AG09319 (cell line): ENCODE data around the gene TP53AIP1.

Experiments used
- DNase-seq: peaks from one replicate; pipeline ENCODE4 v3.0.0-alpha.2; 2010; ENCODE audit warnings: low read depth; ENCODE audit errors: extremely low read depth
- TF ChIP-seq, protein P1 (sequence below): IDR thresholded peaks from 2 replicates; pipeline ENCODE4 v1.5.1; 2011; ENCODE audit warnings: low read depth, mild to moderate bottlenecking, inconsistent platforms, low read length, moderate library complexity

The TP53AIP1 gene

DNA sequence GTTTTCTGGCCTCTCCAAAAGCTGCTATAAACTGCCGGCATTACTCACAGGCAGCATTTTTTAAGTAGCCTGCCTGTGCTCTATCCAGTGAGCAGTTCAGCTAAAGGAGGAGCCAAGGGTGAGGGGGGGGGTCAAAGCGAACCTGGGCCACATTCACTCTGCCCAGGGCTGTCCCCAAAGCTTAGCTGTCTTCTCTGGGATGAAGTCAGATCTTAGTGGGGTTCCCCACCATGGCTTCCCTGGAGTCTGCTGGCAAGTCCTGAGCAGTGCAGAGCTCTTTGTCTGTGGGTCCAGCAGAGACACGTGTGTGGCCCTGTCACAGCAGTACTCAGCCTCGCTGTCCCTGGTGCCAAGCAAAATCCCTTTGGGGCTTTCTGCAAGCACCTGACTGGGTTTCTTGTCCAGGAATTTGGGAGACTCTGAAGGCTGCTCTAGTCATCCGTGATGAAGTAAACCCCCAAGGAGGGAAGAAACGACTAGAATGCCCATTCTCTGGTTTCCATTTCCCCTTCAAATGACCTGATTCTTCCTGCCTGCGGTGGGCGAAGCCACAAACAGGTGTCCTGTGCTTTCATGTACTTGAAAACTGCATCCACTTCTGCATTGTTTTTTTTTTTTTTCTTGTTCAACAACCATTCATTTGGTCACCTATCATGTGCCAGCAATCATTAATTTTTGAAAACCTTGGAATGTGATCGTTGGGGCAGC, 48.9 kb downstream of the TP53AIP1 start:
- TF ChIP-seq, protein P1, sequence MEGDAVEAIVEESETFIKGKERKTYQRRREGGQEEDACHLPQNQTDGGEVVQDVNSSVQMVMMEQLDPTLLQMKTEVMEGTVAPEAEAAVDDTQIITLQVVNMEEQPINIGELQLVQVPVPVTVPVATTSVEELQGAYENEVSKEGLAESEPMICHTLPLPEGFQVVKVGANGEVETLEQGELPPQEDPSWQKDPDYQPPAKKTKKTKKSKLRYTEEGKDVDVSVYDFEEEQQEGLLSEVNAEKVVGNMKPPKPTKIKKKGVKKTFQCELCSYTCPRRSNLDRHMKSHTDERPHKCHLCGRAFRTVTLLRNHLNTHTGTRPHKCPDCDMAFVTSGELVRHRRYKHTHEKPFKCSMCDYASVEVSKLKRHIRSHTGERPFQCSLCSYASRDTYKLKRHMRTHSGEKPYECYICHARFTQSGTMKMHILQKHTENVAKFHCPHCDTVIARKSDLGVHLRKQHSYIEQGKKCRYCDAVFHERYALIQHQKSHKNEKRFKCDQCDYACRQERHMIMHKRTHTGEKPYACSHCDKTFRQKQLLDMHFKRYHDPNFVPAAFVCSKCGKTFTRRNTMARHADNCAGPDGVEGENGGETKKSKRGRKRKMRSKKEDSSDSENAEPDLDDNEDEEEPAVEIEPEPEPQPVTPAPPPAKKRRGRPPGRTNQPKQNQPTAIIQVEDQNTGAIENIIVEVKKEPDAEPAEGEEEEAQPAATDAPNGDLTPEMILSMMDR: no peak

DNA sequence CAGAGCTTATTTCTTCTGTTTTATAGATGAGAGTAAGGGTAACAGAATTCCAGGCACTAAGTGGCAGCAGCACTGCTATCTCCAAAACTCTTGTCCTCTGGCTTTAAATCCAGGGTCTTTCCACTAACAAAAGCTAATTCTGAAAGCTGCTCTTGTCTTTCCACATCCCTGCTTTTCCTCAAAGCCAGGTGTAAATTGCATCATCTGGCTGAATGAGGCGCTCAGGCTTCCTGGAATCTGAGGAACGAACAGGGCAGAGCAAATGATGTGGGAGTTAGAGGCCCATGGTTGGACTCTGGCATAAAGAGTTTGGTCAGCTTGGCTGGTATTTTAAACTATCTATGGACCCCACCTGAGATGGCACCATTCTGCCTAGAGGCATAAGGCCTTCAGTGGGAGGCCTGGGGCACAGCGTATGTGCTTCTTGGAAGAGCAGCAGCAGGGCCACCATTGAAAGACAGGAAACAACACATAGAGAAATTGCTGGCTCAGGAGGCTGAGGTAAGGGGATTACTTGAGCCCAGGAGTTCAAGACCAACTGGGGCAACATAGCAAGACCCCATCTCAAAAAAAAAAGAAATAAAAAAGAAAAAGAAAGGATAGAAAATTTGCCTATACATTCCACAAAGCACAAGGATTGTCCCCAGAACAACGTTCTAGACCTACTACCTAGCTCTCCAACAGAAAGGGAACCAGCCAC, 49.7 kb downstream of the TP53AIP1 start:
- no peak for DNase-seq
- TF ChIP-seq, protein P1: no peak

More for the DNA sequence above, 48.9 kb downstream of the TP53AIP1 start:
- DNase-seq: no peak

DNA sequence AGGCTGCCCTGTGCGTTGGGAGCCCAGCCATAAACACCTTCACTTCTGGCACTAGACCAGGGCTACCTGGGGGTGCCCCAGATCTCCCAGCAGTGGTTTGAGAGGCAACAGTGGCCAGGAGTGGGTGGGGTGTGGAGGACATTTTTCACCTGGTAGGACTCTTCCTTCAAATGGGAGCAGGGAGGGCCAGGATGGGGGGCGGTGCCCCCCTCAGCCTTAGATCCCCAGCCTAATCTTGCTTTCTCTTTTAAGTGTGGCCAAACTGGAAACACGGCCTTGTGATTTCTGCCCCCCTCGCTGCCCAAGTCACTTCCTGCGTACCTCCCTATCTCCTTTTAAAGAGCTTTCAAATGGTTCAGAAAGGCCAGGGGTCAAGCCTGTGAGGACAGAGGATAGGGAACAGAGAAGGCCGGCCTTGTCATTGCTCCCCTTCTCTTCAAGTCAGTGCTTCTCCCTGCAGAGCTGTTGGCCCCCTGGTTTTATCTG, 50.7 kb downstream of the TP53AIP1 start:
- no peak for DNase-seq
- TF ChIP-seq, protein P1: no peak

DNA sequence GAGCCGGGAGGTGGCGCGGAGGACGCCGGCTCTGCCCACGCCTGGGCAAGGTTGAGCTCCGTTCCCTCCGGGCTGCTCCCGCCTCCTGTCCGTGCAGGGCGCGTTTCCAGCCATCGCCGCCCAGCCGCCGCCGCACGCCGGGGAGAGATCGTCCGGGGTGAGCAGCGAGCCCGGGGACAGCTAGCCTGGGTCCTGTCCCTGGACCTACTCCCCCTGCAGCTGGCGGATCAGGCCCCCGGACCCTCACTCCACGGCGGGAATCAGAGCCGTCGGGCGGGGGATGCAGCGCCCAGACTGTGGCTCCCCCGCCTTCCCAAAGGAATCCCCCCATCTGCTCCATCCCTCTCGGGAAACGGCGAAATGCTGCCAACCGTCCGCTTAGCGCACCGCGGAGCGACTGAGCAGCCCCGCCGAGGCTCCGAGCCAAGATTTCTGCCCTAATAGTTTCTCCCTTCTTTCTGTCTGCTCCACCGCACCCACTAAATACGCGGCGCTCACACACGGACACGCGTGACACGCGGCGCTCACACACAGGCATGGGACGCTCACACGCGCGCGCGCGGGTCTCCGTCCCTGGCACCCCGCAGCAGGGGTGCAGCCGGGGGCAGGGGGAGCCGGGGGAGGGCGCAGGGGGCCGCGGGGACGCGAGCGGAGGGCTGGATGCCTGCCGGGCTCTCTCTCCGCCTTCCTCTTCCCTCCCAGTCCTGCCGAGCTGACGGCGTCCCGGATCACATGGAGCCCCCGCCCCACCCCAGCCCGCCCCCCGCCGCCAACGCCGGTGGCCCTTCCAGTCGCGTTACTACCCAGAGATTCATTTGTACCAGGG, 51.9 kb downstream of the TP53AIP1 start, which contains the start of gene KCNJ5:
KCNJ5 (plus strand) TSS at position 814 of the 826 bp plus-strand sequence. CDS start 19,918 bp downstream, outside the sequence.
- TF ChIP-seq, protein P1: no peak
- DNase-seq: no peak

DNA sequence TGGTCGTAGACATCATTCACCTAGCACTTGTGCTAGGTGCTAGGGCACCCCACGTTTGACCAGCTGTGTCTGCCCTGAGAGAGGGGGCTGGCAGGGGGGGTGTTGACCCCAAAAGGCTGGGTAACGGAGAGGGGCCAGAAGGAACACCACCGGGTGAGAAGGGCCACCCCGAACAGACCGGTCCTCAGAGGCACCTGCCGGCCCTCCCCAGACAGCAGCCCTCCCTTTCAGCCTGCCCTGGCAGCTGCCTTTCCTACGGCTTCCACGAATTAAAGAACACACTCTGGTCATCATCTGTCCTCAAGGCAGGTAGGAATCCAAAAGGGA, 52.5 kb downstream of the TP53AIP1 start:
- TF ChIP-seq, protein P1: no peak
- no peak for DNase-seq

DNA sequence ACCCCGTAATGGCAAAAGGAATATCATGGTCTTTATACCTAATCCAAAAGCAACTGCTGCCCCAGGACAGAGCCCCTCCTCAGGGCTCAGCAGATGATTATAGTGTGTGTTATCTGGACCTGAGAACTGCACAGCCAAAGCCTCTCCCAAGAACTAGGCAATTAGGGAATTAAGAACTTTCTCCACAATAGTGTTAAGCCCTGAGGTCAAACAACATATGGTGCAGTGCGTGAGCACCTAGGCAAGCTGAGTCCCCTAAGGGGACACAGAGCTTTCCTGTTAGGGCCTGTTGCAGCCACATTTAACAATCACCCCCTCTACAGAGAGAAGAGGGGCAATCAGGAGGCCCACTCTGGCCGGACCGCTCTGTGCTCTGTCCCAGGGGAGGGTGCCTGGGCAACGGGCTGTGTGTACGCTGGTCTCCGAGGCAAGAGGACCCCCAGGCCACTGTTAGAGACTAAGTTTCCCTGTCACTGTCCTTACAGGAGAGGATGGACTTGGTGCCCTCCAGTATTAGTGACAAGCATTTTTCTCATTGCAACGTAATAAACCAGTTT, 52.9 kb downstream of the TP53AIP1 start:
- TF ChIP-seq, protein P1: no peak
- no peak for DNase-seq
